Breast epithelium (tissue), 3 donors: ENCODE data around the gene VANGL2.

Source experiments
- CTCF ChIP-seq, 3 donors: fragments of 450-650 bp; IDR thresholded peaks; one replicate each; pipeline ENCODE4 v1.5.1; 2016 to 2017; ENCODE audit warnings: antibody characterized with exemption in 3 of 3, mild to moderate bottlenecking in 3 of 3, moderate library complexity in 3 of 3
- POLR2A ChIP-seq: fragments of 450-650 bp; IDR thresholded peaks from one replicate; pipeline ENCODE4 v1.6.1; 2016; ENCODE audit warnings: antibody characterized with exemption, mild to moderate bottlenecking, moderate library complexity
- POLR2AphosphoS5 ChIP-seq, 3 donors: sonication (generic); formaldehyde crosslinking; IDR thresholded peaks; one replicate each; pipeline ENCODE4 v1.6.1; 2017; ENCODE audit warnings: antibody characterized with exemption in 3 of 3

GRCh38 chr1:160419838-160420169 is 19.4 kb downstream of the VANGL2 start:
- no peak for TF ChIP-seq CTCF (IDR thresholded peaks at IDR 0.05)
- TF ChIP-seq POLR2AphosphoS5 (IDR thresholded peaks at IDR 0.05) = no peak
- TF ChIP-seq POLR2A = no peak
